Left lung (tissue), 10 donors: ENCODE data around the gene GALNTL6. TPM values are rescaled to one million over a fixed set of nuclear protein-coding genes. Genes with fewer than 3 reads are reported as not detected.
"Not testable (repeated sequence)": the region's sequence is repeated elsewhere in the genome, so short reads cannot be mapped to it uniquely, and the experiment has no call there.

Experiments used
- ATAC-seq: fragments of 200-7000 bp; cut with Tn5 transposase; one replicate; pipeline ENCODE4 v1.9.1; 2020; ENCODE audit warnings: moderate library complexity
- DNase-seq, 4 donors: peaks; one replicate each; pipeline ENCODE4 v3.0.0-alpha.2; 2013 to 2020
- H3K27ac ChIP-seq, 2 donors: fragments of 200-600 bp; sonication (generic) in 1 of 2; one replicate each; pipeline versions ENCODE4 v1.5.0 to v1.8.0; 2020 to 2021
- H3K27me3 ChIP-seq, 2 donors: fragments of 200-600 bp; sonication (generic) in 1 of 2; one replicate each; pipeline versions ENCODE4 v1.5.0 to v1.8.0; 2020 to 2021
- H3K36me3 ChIP-seq, 2 donors: fragments of 200-600 bp; sonication (generic) in 1 of 2; one replicate each; pipeline versions ENCODE4 v1.5.0 to v1.8.0; 2020 to 2021
- H3K4me1 ChIP-seq, 2 donors: fragments of 200-600 bp; one replicate each; pipeline ENCODE4 v1.8.0; 2021
- H3K4me3 ChIP-seq, 2 donors: fragments of 200-600 bp; sonication (generic) in 1 of 2; one replicate each; pipeline versions ENCODE4 v1.5.0 to v1.8.0; 2020 to 2021; ENCODE audit warnings: mild to moderate bottlenecking in 1 of 2
- H3K9me3 ChIP-seq, 2 donors: fragments of 200-600 bp; sonication (generic) in 1 of 2; one replicate each; pipeline versions ENCODE4 v1.5.0 to v1.8.0; 2020 to 2021
- intact Hi-C, 2 donors: fragments of 100-400 bp; cut with DNase I; formaldehyde crosslinking; loops; one replicate each; pipeline versions ENCODE4 v1.11.2 to v1.14.2; 2022
- polyA plus RNA-seq, 6 donors: library from polyadenylated mRNA; unstranded; fragments of 120-200 nt; gene quantifications; one replicate each; pipeline ENCODE4 v1.2.1, GENCODE V29; 2013; ENCODE audit not compliant: insufficient read length in 6 of 6
- total RNA-seq, 2 donors: library from RNA; stranded (reverse); fragmentation: NEBNext Ultra II Directional; extraction: Animal tissue kit (Norgen Biotek cat#: 25700); gene quantifications; one replicate each; pipeline ENCODE4 v1.2.1, GENCODE V29; 2021
- TF ChIP-seq, protein P1 (sequence below), 2 donors: fragments of 200-600 bp; sonication (generic) in 1 of 2; IDR thresholded peaks; one replicate each; pipeline versions ENCODE4 v1.5.0 to v1.8.0; 2021; ENCODE audit warnings: antibody characterized with exemption in 2 of 2
- donor health status: DM: no; HTN: yes; CAD: no.
- donor health status: DM: no; HTN: no; CAD: no.

Gene GALNTL6
- total and polyA plus RNA-seq, 8 donors, result 0.11 to 0.16 (median 0.13) TPM; not detected in 5

DNA sequence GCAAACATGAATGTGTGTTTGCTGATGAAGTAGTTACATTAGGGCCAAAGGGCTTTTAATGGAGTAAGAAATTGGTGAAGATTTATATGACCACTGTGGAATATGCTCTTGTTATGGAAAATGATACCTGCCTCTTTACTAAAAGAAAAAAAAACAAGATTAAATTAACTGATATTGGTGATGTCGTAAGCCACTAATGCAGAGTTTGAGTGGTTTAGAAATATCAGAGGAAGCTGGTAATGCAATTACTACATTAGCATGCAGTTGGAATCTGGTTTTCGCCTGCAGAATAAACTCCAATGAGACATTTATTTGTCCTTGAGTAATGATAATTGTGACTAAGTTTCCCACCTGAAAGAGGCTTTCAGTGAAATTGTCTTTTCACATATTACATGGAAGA lies 597.9 kb downstream of the GALNTL6 start:
- no peak overlapping the region for H3K27ac ChIP-seq
- ATAC-seq, result no peak
- no peak overlapping the region for H3K4me3 ChIP-seq
- no peaks in the 10 kb centered on the region for H3K36me3 ChIP-seq
- no peak for DNase-seq
- H3K4me1 ChIP-seq, result no peaks in the 10 kb centered on the region
- intact Hi-C loops, result no loop called here
- H3K27me3 ChIP-seq, result no peaks in the 10 kb centered on the region
- TF ChIP-seq, protein P1, sequence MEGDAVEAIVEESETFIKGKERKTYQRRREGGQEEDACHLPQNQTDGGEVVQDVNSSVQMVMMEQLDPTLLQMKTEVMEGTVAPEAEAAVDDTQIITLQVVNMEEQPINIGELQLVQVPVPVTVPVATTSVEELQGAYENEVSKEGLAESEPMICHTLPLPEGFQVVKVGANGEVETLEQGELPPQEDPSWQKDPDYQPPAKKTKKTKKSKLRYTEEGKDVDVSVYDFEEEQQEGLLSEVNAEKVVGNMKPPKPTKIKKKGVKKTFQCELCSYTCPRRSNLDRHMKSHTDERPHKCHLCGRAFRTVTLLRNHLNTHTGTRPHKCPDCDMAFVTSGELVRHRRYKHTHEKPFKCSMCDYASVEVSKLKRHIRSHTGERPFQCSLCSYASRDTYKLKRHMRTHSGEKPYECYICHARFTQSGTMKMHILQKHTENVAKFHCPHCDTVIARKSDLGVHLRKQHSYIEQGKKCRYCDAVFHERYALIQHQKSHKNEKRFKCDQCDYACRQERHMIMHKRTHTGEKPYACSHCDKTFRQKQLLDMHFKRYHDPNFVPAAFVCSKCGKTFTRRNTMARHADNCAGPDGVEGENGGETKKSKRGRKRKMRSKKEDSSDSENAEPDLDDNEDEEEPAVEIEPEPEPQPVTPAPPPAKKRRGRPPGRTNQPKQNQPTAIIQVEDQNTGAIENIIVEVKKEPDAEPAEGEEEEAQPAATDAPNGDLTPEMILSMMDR (IDR thresholded peaks at IDR 0.05), result no peak
- H3K9me3 ChIP-seq, result no peaks in the 10 kb centered on the region

DNA sequence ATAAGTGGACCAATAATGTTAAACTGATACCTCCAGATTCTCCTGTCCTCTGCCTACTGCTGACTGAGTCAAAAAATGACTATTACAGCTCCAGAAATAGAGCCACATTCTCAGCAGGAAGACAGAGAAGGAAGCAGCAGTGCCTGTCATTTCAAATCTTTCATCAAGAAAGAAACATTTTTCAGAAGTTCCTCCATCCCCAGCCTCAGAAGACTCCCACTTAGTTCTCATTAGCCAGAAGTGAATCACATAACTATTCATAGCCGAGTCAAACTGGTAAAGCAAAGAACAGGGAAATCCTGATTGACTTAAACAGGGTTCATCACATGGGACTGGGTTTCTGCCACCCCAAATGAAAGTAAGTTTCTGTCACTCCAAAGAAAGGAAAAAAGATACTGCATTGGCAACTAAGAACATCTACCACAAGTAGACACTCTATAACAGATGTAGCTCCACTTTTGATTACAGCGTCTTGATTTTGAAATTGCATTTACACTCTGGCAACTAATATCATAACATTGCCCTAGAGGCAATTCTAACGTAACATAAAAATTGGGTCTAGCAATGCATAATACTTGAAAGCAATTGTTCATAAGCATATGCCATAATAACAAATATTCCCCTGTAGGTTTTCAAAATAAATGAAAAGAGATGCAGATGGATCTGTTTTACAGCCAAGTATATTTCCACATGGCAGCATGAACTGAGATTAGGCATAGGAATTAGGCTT lies 599.8 kb downstream of the GALNTL6 start:
- H3K4me3 ChIP-seq, result no peak overlapping the region
- no peaks in the 10 kb centered on the region for H3K36me3 ChIP-seq
- H3K27me3 ChIP-seq, result no peaks in the 10 kb centered on the region
- TF ChIP-seq, protein P1 (IDR thresholded peaks at IDR 0.05), result no peak
- DNase-seq (no peak), ATAC-seq (no peak)
- no peak overlapping the region for H3K27ac ChIP-seq
- no peaks in the 10 kb centered on the region for H3K4me1 ChIP-seq
- intact Hi-C loops, result no loop called here
- no peaks in the 10 kb centered on the region for H3K9me3 ChIP-seq

DNA sequence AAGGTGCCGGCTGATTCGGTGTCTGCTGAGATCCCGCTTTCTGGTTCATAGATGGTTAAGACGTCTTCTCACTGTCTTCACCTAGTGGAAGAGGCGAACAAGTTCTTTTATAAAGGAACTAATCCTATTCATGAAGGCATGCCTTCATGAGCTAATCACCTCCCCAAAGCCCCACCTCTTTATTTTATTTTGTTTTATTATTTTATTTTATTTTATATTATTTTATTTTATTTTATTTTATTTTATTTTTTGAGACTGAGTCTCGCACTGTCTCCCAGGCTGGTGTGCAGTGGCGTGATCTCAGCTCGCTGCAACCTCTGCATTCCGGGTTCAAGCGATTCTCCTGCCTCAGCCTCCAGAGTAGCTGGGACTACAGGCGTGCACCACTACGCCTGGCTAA lies 615.8 kb downstream of the GALNTL6 start:
- intact Hi-C loops, H3K27ac ChIP-seq, ATAC-seq, H3K9me3 ChIP-seq, H3K4me1 ChIP-seq, H3K4me3 ChIP-seq, H3K27me3 ChIP-seq, DNase-seq, H3K36me3 ChIP-seq: not testable (repeated sequence)

DNA sequence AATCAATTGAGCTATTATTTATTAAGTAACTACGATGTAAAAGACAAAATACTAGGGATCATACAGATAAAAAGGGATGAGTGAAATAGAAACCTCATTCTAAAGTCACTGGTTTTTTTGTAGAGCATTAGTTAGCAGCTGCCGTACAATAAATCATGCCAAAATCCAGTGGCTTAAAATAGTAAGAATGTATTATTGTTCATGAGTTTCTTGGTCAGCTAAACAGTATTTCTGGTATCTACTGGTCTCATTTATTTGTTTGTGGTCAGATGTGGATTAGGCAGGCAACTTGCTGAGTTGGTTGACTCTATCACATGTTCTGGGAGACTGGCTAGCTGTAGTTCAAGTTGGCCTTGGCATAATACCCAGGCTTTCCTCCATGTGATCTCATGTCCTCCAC lies 667.3 kb downstream of the GALNTL6 start:
- no peaks in the 10 kb centered on the region for H3K36me3 ChIP-seq
- no peaks in the 10 kb centered on the region for H3K4me1 ChIP-seq
- H3K4me3 ChIP-seq, result no peak overlapping the region
- no peak for DNase-seq
- TF ChIP-seq, protein P1 (IDR thresholded peaks at IDR 0.05), result no peak
- no peak for ATAC-seq
- peaks cover 0 to 17% of the 10 kb centered on the region in 2 donors for H3K9me3 ChIP-seq
- H3K27me3 ChIP-seq, result no peaks in the 10 kb centered on the region
- H3K27ac ChIP-seq, result no peak overlapping the region
- intact Hi-C loops, result no loop called here

DNA sequence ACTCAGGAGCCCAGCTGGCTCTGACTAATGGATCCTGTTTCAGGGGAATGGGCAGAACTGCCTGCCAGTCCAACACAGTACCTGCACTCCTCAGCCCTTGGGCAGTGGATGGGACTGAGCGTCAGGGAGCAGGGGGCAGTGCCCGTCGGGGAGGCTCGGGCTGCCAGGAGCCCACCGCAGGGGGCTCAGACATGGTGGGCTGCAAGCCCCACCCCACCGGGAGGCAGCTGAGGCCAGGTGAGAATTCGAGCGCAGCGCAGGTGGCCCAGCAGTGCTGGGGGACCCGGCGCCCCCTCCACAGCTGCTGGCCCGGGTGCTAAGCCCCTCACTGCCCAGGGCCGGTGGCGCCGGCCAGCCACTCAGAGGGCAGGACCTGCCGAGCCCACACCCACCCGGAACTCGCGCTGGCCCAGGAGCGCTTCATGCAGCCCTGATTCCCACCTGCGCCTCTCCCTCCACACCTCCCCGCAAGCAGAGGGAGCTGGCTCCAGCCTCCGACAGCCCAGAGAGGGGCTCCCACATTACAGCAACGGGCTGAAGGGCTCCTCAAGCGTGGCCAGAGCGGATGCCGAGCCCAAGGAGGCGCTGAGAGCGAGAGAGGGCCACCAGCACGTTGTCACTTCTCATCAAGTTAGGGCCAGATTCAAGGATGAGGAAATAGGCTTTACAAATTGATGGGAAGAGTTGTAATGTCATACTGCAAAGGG lies 668.8 kb downstream of the GALNTL6 start:
- TF ChIP-seq, protein P1 (IDR thresholded peaks at IDR 0.05), result no peak
- no peaks in the 10 kb centered on the region for H3K36me3 ChIP-seq
- DNase-seq (peak in 1 of 4 donors; percentile 61), ATAC-seq (no peak)
- intact Hi-C loops, result no loop called here
- no peak overlapping the region for H3K4me3 ChIP-seq
- peaks cover 0 to 17% of the 10 kb centered on the region in 2 donors for H3K9me3 ChIP-seq
- H3K27me3 ChIP-seq, result no peaks in the 10 kb centered on the region
- H3K4me1 ChIP-seq, result no peaks in the 10 kb centered on the region
- no peak overlapping the region for H3K27ac ChIP-seq
